SK-N-SH treated with all-trans-retinoic acid at 6 μM for 48 hours (cell line): ENCODE data around the gene AFDN.

Experiments used
- BACH2 ChIP-seq: fragments of 250-450 bp; sonication (Bioruptor Pico); IDR thresholded peaks from 2 replicates; pipeline ENCODE4 v1.9.0; 2021; ENCODE audit warnings: mild to moderate bottlenecking, borderline replicate concordance
- ESRRG ChIP-seq: fragments of 250-450 bp; sonication (Bioruptor Pico); IDR thresholded peaks from 2 replicates; pipeline ENCODE4 v1.6.1; 2021; ENCODE audit warnings: mild to moderate bottlenecking
- RARB ChIP-seq: fragments of 250-450 bp; sonication (Bioruptor Pico); IDR thresholded peaks from 2 replicates; pipeline ENCODE4 v1.8.0; 2021; ENCODE audit warnings: mild to moderate bottlenecking, moderate library complexity
- SNAI2 ChIP-seq: fragments of 250-450 bp; sonication (Bioruptor Pico); IDR thresholded peaks from 2 replicates; pipeline ENCODE4 v1.5.0; 2020; ENCODE audit warnings: mild to moderate bottlenecking, moderate library complexity
- ZC3H10 ChIP-seq: fragments of 250-450 bp; sonication (Bioruptor Pico); IDR thresholded peaks from 2 replicates; pipeline ENCODE4 v1.5.1; 2021; ENCODE audit warnings: mild to moderate bottlenecking, moderate library complexity
- ZFP3 ChIP-seq: fragments of 250-450 bp; sonication (Bioruptor Pico); IDR thresholded peaks from 2 replicates; pipeline ENCODE4 v1.5.0; 2020; ENCODE audit warnings: mild to moderate bottlenecking, moderate library complexity
- ZFP30 ChIP-seq: fragments of 450-650 bp; formaldehyde crosslinking; IDR thresholded peaks from 2 replicates; pipeline ENCODE4 v1.5.0; 2022; ENCODE audit warnings: mild to moderate bottlenecking, moderate library complexity
- ZNF565 ChIP-seq: fragments of 450-650 bp; formaldehyde crosslinking; conservative IDR thresholded peaks from 2 replicates; pipeline ENCODE4 v1.5.0; 2020; ENCODE audit warnings: low read depth, mild to moderate bottlenecking, moderate library complexity
- TF ChIP-seq, protein P1 (sequence below): fragments of 250-450 bp; sonication (Bioruptor Pico); IDR thresholded peaks from 2 replicates; pipeline ENCODE4 v1.8.0; 2020; ENCODE audit warnings: mild to moderate bottlenecking, moderate library complexity, borderline replicate concordance
- TF ChIP-seq, protein P2 (sequence below): fragments of 250-450 bp; sonication (Bioruptor Pico); IDR thresholded peaks from 2 replicates; pipeline ENCODE4 v1.5.1; 2021; ENCODE audit warnings: mild to moderate bottlenecking, moderate library complexity
- TF ChIP-seq, protein P3 (sequence below): fragments of 250-450 bp; sonication (Bioruptor Pico); IDR thresholded peaks from 2 replicates; pipeline ENCODE4 v1.5.0; 2020; ENCODE audit warnings: mild to moderate bottlenecking, moderate library complexity
- TF ChIP-seq, protein P4 (sequence below): fragments of 250-450 bp; sonication (Bioruptor Pico); IDR thresholded peaks from 2 replicates; pipeline ENCODE4 v1.5.1; 2020; ENCODE audit warnings: low read depth, mild to moderate bottlenecking, moderate library complexity

DNA sequence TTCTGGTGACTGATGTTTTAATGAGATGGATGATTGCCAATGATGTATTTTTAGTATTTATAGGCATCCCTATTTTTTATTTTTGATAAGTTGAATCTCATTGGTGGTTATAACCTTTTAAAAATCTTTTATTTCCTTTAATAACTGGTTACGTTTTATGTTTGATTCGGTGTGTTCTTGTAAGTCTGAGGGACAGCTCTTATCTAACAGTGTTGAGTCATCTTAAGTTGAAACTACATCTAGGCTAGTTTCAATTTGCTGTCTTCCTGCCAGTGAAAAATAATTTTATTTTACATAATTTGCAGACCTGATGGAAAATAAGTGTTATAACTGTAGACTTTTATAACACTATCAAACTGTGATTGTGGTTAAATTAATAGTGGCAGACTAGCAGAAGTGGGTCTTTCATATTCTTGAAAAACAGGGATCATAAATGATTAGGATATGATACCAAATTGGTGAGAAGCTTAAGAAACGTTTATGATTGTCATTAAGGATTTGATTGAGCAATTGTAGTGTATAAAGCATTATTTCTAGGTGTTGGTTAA lies 4.6 kb downstream of the AFDN start:
- no peak for TF ChIP-seq ZFP3 (CRISPR knock-in tag)
- TF ChIP-seq ZFP30 (CRISPR knock-in tag): no peak
- no peak for TF ChIP-seq RARB (CRISPR knock-in tag)
- TF ChIP-seq, protein P1, sequence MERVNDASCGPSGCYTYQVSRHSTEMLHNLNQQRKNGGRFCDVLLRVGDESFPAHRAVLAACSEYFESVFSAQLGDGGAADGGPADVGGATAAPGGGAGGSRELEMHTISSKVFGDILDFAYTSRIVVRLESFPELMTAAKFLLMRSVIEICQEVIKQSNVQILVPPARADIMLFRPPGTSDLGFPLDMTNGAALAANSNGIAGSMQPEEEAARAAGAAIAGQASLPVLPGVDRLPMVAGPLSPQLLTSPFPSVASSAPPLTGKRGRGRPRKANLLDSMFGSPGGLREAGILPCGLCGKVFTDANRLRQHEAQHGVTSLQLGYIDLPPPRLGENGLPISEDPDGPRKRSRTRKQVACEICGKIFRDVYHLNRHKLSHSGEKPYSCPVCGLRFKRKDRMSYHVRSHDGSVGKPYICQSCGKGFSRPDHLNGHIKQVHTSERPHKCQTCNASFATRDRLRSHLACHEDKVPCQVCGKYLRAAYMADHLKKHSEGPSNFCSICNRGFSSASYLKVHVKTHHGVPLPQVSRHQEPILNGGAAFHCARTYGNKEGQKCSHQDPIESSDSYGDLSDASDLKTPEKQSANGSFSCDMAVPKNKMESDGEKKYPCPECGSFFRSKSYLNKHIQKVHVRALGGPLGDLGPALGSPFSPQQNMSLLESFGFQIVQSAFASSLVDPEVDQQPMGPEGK (CRISPR knock-in tag): no peak
- no peak for TF ChIP-seq ZC3H10 (CRISPR knock-in tag)
- TF ChIP-seq ZNF565: no peak
- TF ChIP-seq SNAI2 (CRISPR knock-in tag): no peak
- TF ChIP-seq ESRRG (CRISPR knock-in tag): no peak
- TF ChIP-seq, protein P2, sequence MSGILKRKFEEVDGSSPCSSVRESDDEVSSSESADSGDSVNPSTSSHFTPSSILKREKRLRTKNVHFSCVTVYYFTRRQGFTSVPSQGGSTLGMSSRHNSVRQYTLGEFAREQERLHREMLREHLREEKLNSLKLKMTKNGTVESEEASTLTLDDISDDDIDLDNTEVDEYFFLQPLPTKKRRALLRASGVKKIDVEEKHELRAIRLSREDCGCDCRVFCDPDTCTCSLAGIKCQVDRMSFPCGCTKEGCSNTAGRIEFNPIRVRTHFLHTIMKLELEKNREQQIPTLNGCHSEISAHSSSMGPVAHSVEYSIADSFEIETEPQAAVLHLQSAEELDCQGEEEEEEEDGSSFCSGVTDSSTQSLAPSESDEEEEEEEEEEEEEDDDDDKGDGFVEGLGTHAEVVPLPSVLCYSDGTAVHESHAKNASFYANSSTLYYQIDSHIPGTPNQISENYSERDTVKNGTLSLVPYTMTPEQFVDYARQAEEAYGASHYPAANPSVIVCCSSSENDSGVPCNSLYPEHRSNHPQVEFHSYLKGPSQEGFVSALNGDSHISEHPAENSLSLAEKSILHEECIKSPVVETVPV (CRISPR knock-in tag): no peak
- TF ChIP-seq, protein P3, sequence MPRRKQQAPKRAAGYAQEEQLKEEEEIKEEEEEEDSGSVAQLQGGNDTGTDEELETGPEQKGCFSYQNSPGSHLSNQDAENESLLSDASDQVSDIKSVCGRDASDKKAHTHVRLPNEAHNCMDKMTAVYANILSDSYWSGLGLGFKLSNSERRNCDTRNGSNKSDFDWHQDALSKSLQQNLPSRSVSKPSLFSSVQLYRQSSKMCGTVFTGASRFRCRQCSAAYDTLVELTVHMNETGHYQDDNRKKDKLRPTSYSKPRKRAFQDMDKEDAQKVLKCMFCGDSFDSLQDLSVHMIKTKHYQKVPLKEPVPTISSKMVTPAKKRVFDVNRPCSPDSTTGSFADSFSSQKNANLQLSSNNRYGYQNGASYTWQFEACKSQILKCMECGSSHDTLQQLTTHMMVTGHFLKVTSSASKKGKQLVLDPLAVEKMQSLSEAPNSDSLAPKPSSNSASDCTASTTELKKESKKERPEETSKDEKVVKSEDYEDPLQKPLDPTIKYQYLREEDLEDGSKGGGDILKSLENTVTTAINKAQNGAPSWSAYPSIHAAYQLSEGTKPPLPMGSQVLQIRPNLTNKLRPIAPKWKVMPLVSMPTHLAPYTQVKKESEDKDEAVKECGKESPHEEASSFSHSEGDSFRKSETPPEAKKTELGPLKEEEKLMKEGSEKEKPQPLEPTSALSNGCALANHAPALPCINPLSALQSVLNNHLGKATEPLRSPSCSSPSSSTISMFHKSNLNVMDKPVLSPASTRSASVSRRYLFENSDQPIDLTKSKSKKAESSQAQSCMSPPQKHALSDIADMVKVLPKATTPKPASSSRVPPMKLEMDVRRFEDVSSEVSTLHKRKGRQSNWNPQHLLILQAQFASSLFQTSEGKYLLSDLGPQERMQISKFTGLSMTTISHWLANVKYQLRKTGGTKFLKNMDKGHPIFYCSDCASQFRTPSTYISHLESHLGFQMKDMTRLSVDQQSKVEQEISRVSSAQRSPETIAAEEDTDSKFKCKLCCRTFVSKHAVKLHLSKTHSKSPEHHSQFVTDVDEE (CRISPR knock-in tag): no peak
- TF ChIP-seq, protein P4, sequence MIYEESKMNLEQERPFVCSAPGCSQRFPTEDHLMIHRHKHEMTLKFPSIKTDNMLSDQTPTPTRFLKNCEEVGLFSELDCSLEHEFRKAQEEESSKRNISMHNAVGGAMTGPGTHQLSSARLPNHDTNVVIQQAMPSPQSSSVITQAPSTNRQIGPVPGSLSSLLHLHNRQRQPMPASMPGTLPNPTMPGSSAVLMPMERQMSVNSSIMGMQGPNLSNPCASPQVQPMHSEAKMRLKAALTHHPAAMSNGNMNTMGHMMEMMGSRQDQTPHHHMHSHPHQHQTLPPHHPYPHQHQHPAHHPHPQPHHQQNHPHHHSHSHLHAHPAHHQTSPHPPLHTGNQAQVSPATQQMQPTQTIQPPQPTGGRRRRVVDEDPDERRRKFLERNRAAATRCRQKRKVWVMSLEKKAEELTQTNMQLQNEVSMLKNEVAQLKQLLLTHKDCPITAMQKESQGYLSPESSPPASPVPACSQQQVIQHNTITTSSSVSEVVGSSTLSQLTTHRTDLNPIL (CRISPR knock-in tag): no peak
- no peak for TF ChIP-seq BACH2 (CRISPR knock-in tag)
